IMR-90 (cell line): ENCODE results near the gene TOMM7. TPM values are rescaled to one million over a fixed set of nuclear protein-coding genes. Genes with fewer than 3 reads are reported as not detected.

Experiments used
- ATAC-seq: fragments of 200-7000 bp; cut with Tn5 transposase; 2 replicates; pipeline ENCODE4 v1.9.1; 2020; ENCODE audit warnings: low read depth, mild to moderate bottlenecking, moderate library complexity
- BruUV-seq: library from RNA; stranded (reverse); fragments of 400-500 nt; replicated peaks from 2 replicates; lab custom pipeline; 2021; lab: Mats Ljungman, UMichigan
- CTCF ChIA-PET: fragments of 300-600 bp; formaldehyde crosslinking; extraction: SDS; loops from one replicate; lab custom pipeline; 2021; ENCODE audit warnings: antibody characterized with exemption; lab: Yijun Ruan, JAX
- POLR2A ChIA-PET: fragments of 300-600 bp; sonication (Branson Sonifier 250); formaldehyde crosslinking; loops from one replicate; lab custom pipeline; 2022; ENCODE audit warnings: antibody characterized with exemption; ENCODE audit not compliant: unreplicated experiment; lab: Charles Lee
- DNase-seq: peaks from one replicate; pipeline ENCODE4 v3.0.0; 2013
- H2AFZ ChIP-seq: replicated peaks from 2 replicates; pipeline ENCODE3; 2013; ENCODE audit warnings: low read length, mild to moderate bottlenecking; ENCODE audit not compliant: poor library complexity
- H2AK5ac ChIP-seq: 2 replicates; pipeline ENCODE4 v1.6.1; 2013; ENCODE audit warnings: low read depth, low read length, inconsistent platforms
- H2AK9ac ChIP-seq: replicated peaks from 2 replicates; pipeline ENCODE3; 2013; ENCODE audit warnings: mild to moderate bottlenecking, low read depth, low read length, moderate library complexity; ENCODE audit not compliant: poor library complexity
- H2BK120ac ChIP-seq: 2 replicates; pipeline ENCODE4 v1.6.1; 2013; ENCODE audit warnings: low read depth, low read length, inconsistent platforms
- H2BK15ac ChIP-seq: 3 replicates; pipeline ENCODE4 v1.6.1; 2013; ENCODE audit warnings: low read depth, low read length, inconsistent platforms
- H2BK20ac ChIP-seq: 2 replicates; pipeline ENCODE4 v1.6.1; 2013; ENCODE audit warnings: low read depth, mild to moderate bottlenecking, inconsistent platforms, low read length, moderate library complexity
- H2BK5ac ChIP-seq: 2 replicates; pipeline ENCODE4 v1.6.1; 2013; ENCODE audit warnings: mild to moderate bottlenecking, low read depth, low read length, inconsistent platforms; ENCODE audit not compliant: poor library complexity, severe bottlenecking
- H3K14ac ChIP-seq: replicated peaks from 2 replicates; pipeline ENCODE4 v1.6.1; 2013; ENCODE audit warnings: low read depth, low read length, inconsistent platforms
- H3K18ac ChIP-seq: 2 replicates; pipeline ENCODE4 v1.6.1; 2013; ENCODE audit warnings: low read depth, low read length, control low read depth
- H3K23ac ChIP-seq: 2 replicates; pipeline ENCODE4 v1.6.1; 2013; ENCODE audit warnings: low read depth, low read length, inconsistent platforms
- H3K27ac ChIP-seq: 2 replicates; pipeline ENCODE4 v1.5.1; 2013; ENCODE audit warnings: mild to moderate bottlenecking, control low read depth, low read length; ENCODE audit not compliant: insufficient read depth
- H3K27me3 ChIP-seq: 2 replicates; pipeline ENCODE4 v1.6.1; 2013; ENCODE audit warnings: low read length; ENCODE audit not compliant: control insufficient read depth, insufficient read depth
- H3K36me3 ChIP-seq: 2 replicates; pipeline ENCODE4 v1.6.1; 2013; ENCODE audit warnings: low read length, mixed read lengths; ENCODE audit not compliant: control insufficient read depth, insufficient read depth
- H3K4ac ChIP-seq: 2 replicates; pipeline ENCODE4 v1.6.1; 2013; ENCODE audit warnings: low read depth, low read length, inconsistent platforms
- H3K4me1 ChIP-seq: 2 replicates; pipeline ENCODE4 v1.6.1; 2013; ENCODE audit warnings: low read length, mixed read lengths; ENCODE audit not compliant: control insufficient read depth, insufficient read depth
- H3K4me2 ChIP-seq: 2 replicates; pipeline ENCODE4 v1.6.1; 2013; ENCODE audit warnings: low read depth, mild to moderate bottlenecking, control low read depth, low read length, moderate library complexity
- H3K4me3 ChIP-seq: 2 replicates; pipeline ENCODE4 v1.5.1; 2013; ENCODE audit warnings: low read depth, mild to moderate bottlenecking, control low read depth, low read length, moderate library complexity; ENCODE audit not compliant: insufficient read depth
- H3K56ac ChIP-seq: 2 replicates; pipeline ENCODE4 v1.6.1; 2013; ENCODE audit warnings: low read length, inconsistent platforms; ENCODE audit not compliant: insufficient read depth; ENCODE audit errors: extremely low read depth
- H3K79me1 ChIP-seq, 2 experiments: 2 replicates each; pipeline ENCODE4 v1.6.1; 2013; ENCODE audit warnings: low read length in 2 of 2, inconsistent platforms in 1 of 2, low read depth in 1 of 2
- H3K9ac ChIP-seq: 2 replicates; pipeline ENCODE4 v1.6.1; 2013; ENCODE audit warnings: low read depth, low read length, control low read depth
- H3K9me1 ChIP-seq: 2 replicates; pipeline ENCODE4 v1.6.1; 2013; ENCODE audit warnings: low read length, inconsistent platforms; ENCODE audit not compliant: insufficient read depth
- H3K9me3 ChIP-seq: 2 replicates; pipeline ENCODE4 v1.6.1; 2013; ENCODE audit warnings: low read length; ENCODE audit not compliant: control insufficient read depth, insufficient read depth
- H4K20me1 ChIP-seq: 2 replicates; pipeline ENCODE4 v1.6.1; 2013; ENCODE audit warnings: low read length, inconsistent platforms; ENCODE audit not compliant: insufficient read depth
- H4K5ac ChIP-seq: 2 replicates; pipeline ENCODE4 v1.6.1; 2013; ENCODE audit warnings: mild to moderate bottlenecking, low read depth, low read length, control low read depth
- H4K8ac ChIP-seq, 2 experiments: 2 replicates each; pipeline ENCODE4 v1.6.1; 2013; ENCODE audit warnings: low read depth in 2 of 2, low read length in 2 of 2, control low read depth in 1 of 2, inconsistent platforms in 1 of 2
- H4K91ac ChIP-seq: 2 replicates; pipeline ENCODE4 v1.6.1; 2013; ENCODE audit warnings: low read depth, low read length, inconsistent platforms; ENCODE audit not compliant: insufficient read depth
- CEBPB ChIP-seq: IDR thresholded peaks from 2 replicates; pipeline ENCODE4 v1.6.1; 2012; ENCODE audit warnings: low read depth, low read length, improper control_type of control experiment
- CTCF ChIP-seq: conservative IDR thresholded peaks from 2 replicates; pipeline ENCODE4 v1.5.1; 2012; ENCODE audit warnings: mild to moderate bottlenecking, low read depth, low read length, improper control_type of control experiment
- RAD21 ChIP-seq: IDR thresholded peaks from 2 replicates; pipeline ENCODE4 v1.6.1; 2012; ENCODE audit warnings: low read length, improper control_type of control experiment
- WGBS, 2 experiments: methylation state at CpG; one replicate each; pipeline versions ENCODE4 v1.1.5 to v1.1.7; 2013; ENCODE audit warnings: missing lambda C conversion rate in 2 of 2; ENCODE audit not compliant: insufficient read length in 1 of 2; ENCODE audit errors: extremely low coverage in 2 of 2; 5-methylcytosine and 5-hydroxymethylcytosine counted together
- dilution Hi-C: fragments of 300-500 bp; cut with HindIII; formaldehyde crosslinking; loops from one replicate; pipeline ENCODE4 v1.14.3; 2018; ENCODE audit warnings: low sequenced_read_pairs; ENCODE audit not compliant: unreplicated experiment
- in situ Hi-C: fragments of 300-500 bp; cut with MboI; formaldehyde crosslinking; loops from 3 replicates; pipeline ENCODE4 v1.14.3; 2019; ENCODE audit warnings: low sequenced_read_pairs, inconsistent platforms, mixed read lengths
- intact Hi-C: fragments of 100-400 bp; cut with micrococcal nuclease; formaldehyde crosslinking; loops from 2 replicates; pipeline ENCODE4 v1.10.0; 2022
- polyA plus RNA-seq, 3 experiments: library from polyadenylated mRNA; depleted of rRNA; stranded (reverse); fragments of >200 nt; gene quantifications; 2 replicates each; pipeline ENCODE4 v1.2.3, GENCODE V29; 2012; ENCODE audit warnings: low replicate concordance in 1 of 3
- total RNA-seq: library from RNA; depleted of rRNA; stranded (reverse); fragments of >200 nt; gene quantifications from 2 replicates; pipeline ENCODE4 v1.2.3, GENCODE V29; 2012

The TOMM7 gene
- total and polyA plus RNA-seq, 2 of the 4 experiments (the other 2 are of a cell fraction) = 67.2 to 727 TPM

- Histone ChIP-seq H4K20me1 (peaks cover 7% of the 10 kb centered on the region; the same call in 1 of the 2 replicates), H3K4ac (peak overlapping the region; percentile 80; the same call in 1 of the 2 replicates), H4K5ac (peak overlapping the region; percentile 55), H3K9me3 (no peaks in the 10 kb centered on the region), H4K91ac (peak overlapping the region; percentile 43; the same call in 1 of the 2 replicates), H3K4me2 (no peak overlapping the region), H4K8ac (peak overlapping the region; percentile 80 to 82; a peak in 3 of 4 replicates), H3K79me1 (peaks cover 12 to 45% of the 10 kb centered on the region in 2 experiments; a peak in 3 of 4 replicates), H2BK120ac (peak overlapping the region; percentile 54), H3K36me3 (peaks cover 4% of the 10 kb centered on the region; the same call in 1 of the 2 replicates), H3K18ac (peak overlapping the region; percentile 63; the same call in 1 of the 2 replicates), H3K4me3 (no peak overlapping the region), H3K56ac (no peak overlapping the region), H3K27ac (peak overlapping the region; percentile 10; the same call in 1 of the 2 replicates), H3K14ac (no peak overlapping the region; the same call in 1 of the 2 replicates), H2AK9ac (no peak overlapping the region), H3K4me1 (peaks cover 23% of the 10 kb centered on the region), H2BK5ac (peak overlapping the region; percentile 99), H2BK15ac (peak overlapping the region; percentile 59; the same call in 1 of the 3 replicates), H2BK20ac (peak overlapping the region; percentile 38; the same call in 1 of the 2 replicates), H3K27me3 (no peaks in the 10 kb centered on the region), H2AK5ac (peak overlapping the region; percentile 84; the same call in 1 of the 2 replicates), H3K23ac (peak overlapping the region; percentile 46), H2AFZ (no peak overlapping the region), H3K9me1 (peaks cover 22% of the 10 kb centered on the region), H3K9ac (no peak overlapping the region)
- no peak for DNase-seq
- ChIA-PET POLR2A (interaction anchor here (0.7 kb wide), 1 partner anchor 45 kb away, joined by 7 read pairs; no protein-coding TSS in a partner anchor), CTCF (no interaction called here)
- WGBS, 2 experiments = no CpG with 5 or more reads among the region's 4 CpGs
- intact Hi-C loops = no loop called here
- dilution Hi-C loops = no loop called here
- BruUV-seq = no TSS peak
- no peak for ATAC-seq
- TF ChIP-seq RAD21 = peak; percentile 33; the same call in 1 of the 2 replicates
- peak; percentile 33 for TF ChIP-seq CTCF
- no peak for TF ChIP-seq CEBPB
- in situ Hi-C loops = no loop called here
Measured at GRCh38 chr7:22860784-22861482, 38.3 kb upstream of the TOMM7 start.
